Mucosa of stomach (tissue), 1 donor: ENCODE results near the gene VMAC.

ENCODE experiments used
- H3K27me3 ChIP-seq: one replicate; pipeline ENCODE4 v1.7.0; 2013; ENCODE audit warnings: mild to moderate bottlenecking, low read length; ENCODE audit not compliant: control insufficient read depth, insufficient read depth
- H3K36me3 ChIP-seq: one replicate; pipeline ENCODE4 v1.7.0; 2013; ENCODE audit warnings: low read length; ENCODE audit not compliant: control insufficient read depth, insufficient read depth
- H3K4me1 ChIP-seq: one replicate; pipeline ENCODE4 v1.7.0; 2013; ENCODE audit warnings: mild to moderate bottlenecking, low read length; ENCODE audit not compliant: control insufficient read depth, insufficient read depth
- H3K4me3 ChIP-seq: one replicate; pipeline ENCODE4 v1.7.0; 2013; ENCODE audit warnings: low read length
- H3K9ac ChIP-seq: one replicate; pipeline ENCODE4 v1.7.0; 2013; ENCODE audit warnings: mild to moderate bottlenecking, low read length, moderate library complexity
- H3K9me3 ChIP-seq: one replicate; pipeline ENCODE4 v1.7.0; 2013; ENCODE audit warnings: mild to moderate bottlenecking, low read length, moderate library complexity; ENCODE audit not compliant: control insufficient read depth
- donor health status: Pancreatic carcinoma.

Gene VMAC

GRCh38 chr19:5940260-5941208, 35.9 kb downstream of the VMAC start:
- H3K9ac ChIP-seq = no peak overlapping the region
- H3K36me3 ChIP-seq = no peaks in the 10 kb centered on the region
- peaks cover 22% of the 10 kb centered on the region for H3K4me1 ChIP-seq
- no peaks in the 10 kb centered on the region for H3K9me3 ChIP-seq
- no peak overlapping the region for H3K4me3 ChIP-seq
- no peaks in the 10 kb centered on the region for H3K27me3 ChIP-seq

DNA sequence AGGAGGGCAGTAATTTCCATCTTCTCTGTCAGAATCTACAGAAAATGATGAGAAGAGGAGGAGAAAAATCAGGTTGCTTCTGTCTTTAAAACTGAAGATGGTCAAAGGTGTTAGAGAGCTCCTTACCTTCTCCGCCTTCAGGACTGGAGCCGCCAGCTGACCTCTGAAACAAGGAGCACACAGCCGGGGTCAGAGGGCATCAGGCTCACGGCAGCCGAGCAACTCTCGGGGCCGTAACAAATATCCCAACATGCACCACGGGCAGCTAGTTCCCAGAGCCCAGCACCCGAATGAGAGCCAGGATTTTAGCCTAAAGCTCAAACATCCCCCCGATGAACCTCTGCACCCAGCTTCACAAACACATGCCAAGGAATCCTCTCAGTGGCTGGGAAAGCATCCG, 37.0 kb downstream of the VMAC start:
- Histone ChIP-seq H3K9ac (no peak overlapping the region), H3K9me3 (no peaks in the 10 kb centered on the region), H3K4me1 (peaks cover 11% of the 10 kb centered on the region), H3K36me3 (no peaks in the 10 kb centered on the region), H3K27me3 (no peaks in the 10 kb centered on the region), H3K4me3 (no peak overlapping the region)

GRCh38 chr19:5943045-5943444, 38.4 kb downstream of the VMAC start:
- no peaks in the 10 kb centered on the region for H3K36me3 ChIP-seq
- no peak overlapping the region for H3K4me3 ChIP-seq
- H3K9ac ChIP-seq = no peak overlapping the region
- H3K9me3 ChIP-seq = no peaks in the 10 kb centered on the region
- peaks cover 14% of the 10 kb centered on the region for H3K4me1 ChIP-seq
- H3K27me3 ChIP-seq = no peaks in the 10 kb centered on the region

DNA sequence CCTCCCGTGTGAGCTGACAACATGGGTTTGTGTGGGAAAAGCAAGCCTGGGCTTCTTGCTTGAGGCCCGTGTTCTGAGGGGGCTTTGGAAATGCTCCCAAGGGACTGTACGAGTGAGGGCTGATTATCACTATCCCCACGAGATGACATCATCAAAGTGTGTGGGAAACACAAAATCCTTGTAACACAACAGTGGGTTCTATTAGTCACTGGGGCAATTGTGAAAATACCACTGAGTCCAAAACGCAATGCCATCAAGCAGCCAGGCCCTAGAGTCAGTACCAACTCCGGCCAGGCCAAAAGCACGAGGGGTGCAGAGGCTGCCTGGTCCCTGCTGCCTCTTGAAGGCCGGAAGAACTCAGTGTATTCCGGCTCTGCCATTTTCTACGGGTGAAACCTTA, 39.0 kb downstream of the VMAC start:
- Histone ChIP-seq H3K4me3 (no peak overlapping the region), H3K9me3 (no peaks in the 10 kb centered on the region), H3K4me1 (peaks cover 14% of the 10 kb centered on the region), H3K36me3 (no peaks in the 10 kb centered on the region), H3K27me3 (no peaks in the 10 kb centered on the region), H3K9ac (no peak overlapping the region)

DNA sequence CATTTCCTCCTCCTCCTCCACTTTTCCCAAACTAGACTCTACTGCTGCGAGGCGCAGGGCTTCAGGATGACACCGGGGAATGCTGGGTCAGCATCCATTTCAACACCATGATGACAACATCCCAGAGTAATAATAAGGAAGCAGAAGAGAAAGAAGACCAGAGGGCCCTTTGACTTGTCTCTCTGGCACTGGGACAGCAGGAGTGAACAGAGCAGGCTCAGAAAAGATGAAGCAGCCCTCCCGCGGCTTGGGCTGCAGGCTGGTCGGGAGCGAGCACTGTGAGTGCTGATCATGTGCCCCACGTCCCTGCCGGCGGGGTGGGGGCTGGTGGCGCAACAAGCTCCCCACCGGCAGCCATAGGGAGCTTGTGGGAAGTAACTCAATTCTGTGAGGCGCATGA, 42.8 kb downstream of the VMAC start:
- Histone ChIP-seq H3K4me3 (no peak overlapping the region), H3K9ac (no peak overlapping the region), H3K36me3 (no peaks in the 10 kb centered on the region), H3K27me3 (no peaks in the 10 kb centered on the region), H3K9me3 (no peaks in the 10 kb centered on the region), H3K4me1 (peaks cover 40% of the 10 kb centered on the region)

DNA sequence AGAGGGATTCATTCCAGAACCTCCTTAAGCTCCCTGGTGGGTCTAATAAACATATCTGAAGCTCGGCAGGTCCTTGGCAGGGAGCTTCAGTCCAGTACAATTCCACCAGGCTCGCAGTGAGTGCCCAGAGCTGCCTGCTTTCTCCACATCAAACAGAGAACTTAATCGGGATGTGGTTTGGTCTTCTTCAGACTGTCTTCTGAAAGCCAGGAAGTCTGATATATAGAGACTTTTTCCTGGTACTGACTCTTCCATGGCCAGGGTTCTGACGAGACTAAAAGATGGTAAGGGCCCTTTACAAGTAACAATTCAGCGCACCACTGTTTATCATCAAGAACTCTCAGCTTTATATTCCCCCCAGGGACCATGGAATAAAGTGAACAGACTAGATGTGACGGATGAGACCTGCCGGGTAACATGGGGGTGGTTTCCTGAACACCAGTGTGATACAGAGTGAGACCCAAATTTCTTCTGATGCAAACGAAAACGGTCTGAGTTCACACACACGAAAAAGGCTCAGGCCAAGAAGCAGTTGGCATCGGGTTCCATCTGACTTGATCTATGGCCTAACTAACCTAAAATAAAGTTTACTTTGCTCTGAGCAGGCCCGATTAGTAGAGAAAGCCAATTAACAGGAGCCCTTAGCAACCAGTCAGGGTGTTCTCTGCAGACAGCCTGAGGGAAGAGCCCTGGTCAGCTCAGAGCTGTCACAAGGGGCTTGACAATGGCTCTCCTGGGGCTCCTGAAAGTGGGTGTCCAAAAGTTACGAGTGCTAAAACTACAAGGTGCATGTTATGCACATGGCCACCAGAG, 44.3 kb downstream of the VMAC start:
- Histone ChIP-seq H3K9ac (no peak overlapping the region), H3K4me1 (peaks cover 49% of the 10 kb centered on the region), H3K36me3 (no peaks in the 10 kb centered on the region), H3K9me3 (no peaks in the 10 kb centered on the region), H3K27me3 (no peaks in the 10 kb centered on the region), H3K4me3 (no peak overlapping the region)

DNA sequence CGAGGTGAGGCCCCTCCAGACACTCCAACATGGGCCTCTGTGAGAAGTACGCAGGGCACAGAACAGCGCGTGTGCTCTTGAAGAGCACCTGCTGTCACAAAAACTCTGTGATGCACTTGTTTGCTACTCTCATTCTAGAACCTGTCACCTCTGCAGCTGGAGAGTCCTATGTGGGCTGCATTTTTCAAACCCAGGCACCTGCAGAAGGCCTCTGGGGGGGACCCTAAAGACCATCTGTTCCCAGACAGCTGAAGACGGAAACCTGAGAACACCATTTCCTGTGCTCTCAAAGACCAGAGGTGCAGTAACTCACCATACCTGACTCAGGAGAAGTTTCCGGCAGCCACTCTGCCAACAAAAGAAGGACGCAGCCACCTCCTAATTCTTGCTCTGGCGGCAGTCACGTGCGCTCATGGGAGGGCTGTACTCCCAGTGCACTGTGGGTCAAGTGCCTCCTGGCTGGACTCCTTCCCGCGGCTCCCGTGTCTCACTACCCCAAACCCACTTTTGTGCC, 45.2 kb downstream of the VMAC start:
- Histone ChIP-seq H3K9ac (no peak overlapping the region), H3K4me1 (peaks cover 58% of the 10 kb centered on the region)

GRCh38 chr19:5950741-5951140, 46.1 kb downstream of the VMAC start:
- Histone ChIP-seq H3K4me3 (no peak overlapping the region), H3K9me3 (no peaks in the 10 kb centered on the region), H3K36me3 (no peaks in the 10 kb centered on the region), H3K27me3 (no peaks in the 10 kb centered on the region), H3K4me1 (peaks cover 62% of the 10 kb centered on the region), H3K9ac (peak overlapping the region; percentile 26)

More for the DNA sequence above, 45.2 kb downstream of the VMAC start:
- H3K9me3 ChIP-seq = no peaks in the 10 kb centered on the region
- H3K4me3 ChIP-seq = no peak overlapping the region
- H3K27me3 ChIP-seq = no peaks in the 10 kb centered on the region
- H3K36me3 ChIP-seq = no peaks in the 10 kb centered on the region

- no peak overlapping the region for H3K4me3 ChIP-seq
- no peaks in the 10 kb centered on the region for H3K9me3 ChIP-seq
- peaks cover 65% of the 10 kb centered on the region for H3K4me1 ChIP-seq
- peak overlapping the region; percentile 26 for H3K9ac ChIP-seq
- no peaks in the 10 kb centered on the region for H3K27me3 ChIP-seq
- H3K36me3 ChIP-seq = no peaks in the 10 kb centered on the region
Measured at GRCh38 chr19:5951338-5951861, 46.7 kb downstream of the VMAC start.

DNA sequence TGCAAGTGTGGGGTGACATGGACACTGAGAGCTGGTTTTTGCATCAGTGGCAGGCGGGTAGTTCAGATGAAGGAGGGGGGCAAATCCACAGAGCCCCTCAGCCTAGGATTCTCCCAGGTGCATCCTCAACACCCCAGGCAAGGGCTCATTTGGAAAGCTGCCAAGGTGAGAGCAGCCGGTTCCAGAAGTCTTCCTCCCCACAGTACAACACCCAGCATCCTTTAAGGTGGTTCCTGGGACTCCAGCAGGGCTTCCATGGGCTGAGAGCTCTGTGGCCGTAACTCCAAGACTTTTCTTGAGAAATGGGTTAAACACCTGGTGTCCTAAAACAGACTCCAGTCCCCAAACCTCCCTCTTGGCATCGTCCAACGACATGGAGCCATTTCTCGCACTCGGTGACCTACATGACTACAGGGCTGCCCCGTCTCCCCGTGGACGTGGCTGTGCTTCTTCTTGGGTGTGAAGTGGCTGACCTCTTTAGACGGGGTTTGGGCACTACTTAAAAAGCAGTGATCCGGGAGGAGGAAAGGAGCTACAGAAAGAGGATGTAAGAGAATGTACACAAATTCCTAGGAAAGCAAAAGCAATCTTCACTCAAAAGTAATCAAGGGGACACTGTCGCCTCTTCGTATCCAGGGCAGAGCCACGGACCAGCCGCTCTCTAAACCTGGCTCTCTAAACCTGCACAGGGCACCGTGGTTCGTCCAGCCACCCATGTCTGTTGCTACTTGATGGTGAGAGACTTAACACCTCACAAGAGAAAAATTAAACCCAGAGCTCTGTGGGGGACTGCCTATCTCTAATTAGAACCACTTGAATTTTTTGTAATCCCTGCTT, 47.7 kb downstream of the VMAC start:
- Histone ChIP-seq H3K4me3 (no peak overlapping the region), H3K36me3 (no peaks in the 10 kb centered on the region), H3K27me3 (no peaks in the 10 kb centered on the region), H3K9ac (no peak overlapping the region), H3K4me1 (peaks cover 75% of the 10 kb centered on the region), H3K9me3 (no peaks in the 10 kb centered on the region)

DNA sequence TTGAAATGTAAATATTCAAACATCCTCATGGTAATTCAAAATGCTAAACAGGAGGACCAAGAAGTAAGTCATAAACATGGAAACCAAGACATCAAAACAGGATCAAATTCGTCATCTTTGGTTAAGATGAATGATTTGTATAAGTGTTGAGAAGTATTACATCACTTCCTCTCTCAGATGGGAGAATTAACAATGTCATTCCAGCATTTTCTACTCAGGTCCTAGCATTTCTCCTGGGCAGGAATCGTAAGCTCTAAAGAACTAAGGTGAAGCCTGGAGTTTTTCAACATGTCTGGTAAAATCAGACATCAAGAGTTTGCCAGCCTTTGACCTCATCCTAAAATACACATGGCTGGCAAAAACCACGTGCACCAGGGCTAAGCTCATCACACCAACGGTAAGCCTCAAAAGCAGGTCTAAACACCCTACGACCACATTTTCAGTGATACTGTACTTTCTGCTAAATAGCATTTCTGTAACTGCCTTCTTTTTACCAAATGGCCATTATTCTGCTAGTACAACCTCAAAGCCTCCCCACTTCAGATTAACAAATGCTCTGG, 48.4 kb downstream of the VMAC start:
- H3K9me3 ChIP-seq = no peaks in the 10 kb centered on the region
- H3K36me3 ChIP-seq = no peaks in the 10 kb centered on the region
- H3K4me3 ChIP-seq = no peak overlapping the region
- H3K27me3 ChIP-seq = no peaks in the 10 kb centered on the region
- H3K9ac ChIP-seq = no peak overlapping the region
- peaks cover 77% of the 10 kb centered on the region for H3K4me1 ChIP-seq
